Lung (tissue), 12 donors: ENCODE measurements around the gene SYAP1. TPM values are rescaled to one million over a fixed set of nuclear protein-coding genes. Genes with fewer than 3 reads are reported as not detected.
"Not testable (repeated sequence)": the region's sequence is repeated elsewhere in the genome, so short reads cannot be mapped to it uniquely, and the experiment has no call there.

Source experiments
- ATAC-seq: fragments of 200-7000 bp; cut with Tn5 transposase; one replicate; pipeline ENCODE4 v1.9.1; 2020; ENCODE audit warnings: moderate number of reproducible peaks; ENCODE audit not compliant: insufficient read depth, low FRiP score
- DNase-seq, 3 donors: peaks; one replicate each; pipeline ENCODE4 v3.0.0-alpha.2; 2013 to 2017
- H3K27ac ChIP-seq, 2 donors: one replicate each; pipeline ENCODE4 v1.5.1; 2013; ENCODE audit warnings: mild to moderate bottlenecking in 2 of 2, moderate library complexity in 2 of 2, control low read depth in 1 of 2, inconsistent platforms in 1 of 2, low read depth in 1 of 2, low read length in 1 of 2
- H3K27me3 ChIP-seq, 3 donors: one replicate each; pipeline ENCODE4 v1.5.1; 2013; ENCODE audit warnings: low read length in 2 of 3; ENCODE audit not compliant: control insufficient read depth in 3 of 3, insufficient read depth in 3 of 3
- H3K36me3 ChIP-seq, 4 donors: one replicate each; pipeline ENCODE4 v1.5.1; 2013; ENCODE audit warnings: low read length in 4 of 4, mild to moderate bottlenecking in 1 of 4, moderate library complexity in 1 of 4; ENCODE audit not compliant: control insufficient read depth in 4 of 4, insufficient read depth in 4 of 4
- H3K4me1 ChIP-seq, 5 donors: one replicate each; pipeline ENCODE4 v1.5.1; 2013; ENCODE audit warnings: low read length in 5 of 5, mild to moderate bottlenecking in 2 of 5, moderate library complexity in 1 of 5; ENCODE audit not compliant: control insufficient read depth in 5 of 5, insufficient read depth in 5 of 5
- H3K4me3 ChIP-seq: one replicate; pipeline ENCODE4 v1.5.1; 2013; ENCODE audit warnings: mild to moderate bottlenecking, control low read depth, moderate library complexity
- H3K9ac ChIP-seq, 2 donors: one replicate each; pipeline ENCODE4 v1.5.1; 2013; ENCODE audit warnings: low read length in 2 of 2, control low read depth in 1 of 2; ENCODE audit not compliant: insufficient read depth in 1 of 2
- H3K9me3 ChIP-seq, 4 donors: one replicate each; pipeline ENCODE4 v1.5.1; 2013; ENCODE audit warnings: low read length in 3 of 4, mild to moderate bottlenecking in 1 of 4, moderate library complexity in 1 of 4; ENCODE audit not compliant: control insufficient read depth in 4 of 4, insufficient read depth in 3 of 4
- CTCF ChIP-seq: IDR thresholded peaks from 2 replicates; pipeline ENCODE4 v1.5.1; 2012; ENCODE audit warnings: mild to moderate bottlenecking; ENCODE audit errors: control extremely low read depth, extremely low read depth
- WGBS, 2 donors: extraction: QIAGEN DNeasy Blood & Tissue Kit; methylation state at CpG; one replicate each; pipeline ENCODE4 v1.1.7; 2013; 5-methylcytosine and 5-hydroxymethylcytosine counted together
- polyA plus RNA-seq, 2 donors: library from polyadenylated mRNA; stranded (reverse); fragments of 200-250 nt; gene quantifications; one replicate each; pipeline ENCODE4 v1.2.1, GENCODE V29; 2013
- total RNA-seq, 2 donors: library from RNA; depleted of rRNA in 1 of 2; stranded (reverse); fragments of >200 nt in 1 of 2; gene quantifications; one replicate each; pipeline ENCODE4 v1.2.1, GENCODE V29; 2014 to 2021
- donor health status: control.
- donor health status: control.
- donor health status: Bipolar disorder and iron deficiency.
- donor health status: healthy.
- donor health status: DM: yes; HTN: yes; CAD: no.

Gene SYAP1
- total and polyA plus RNA-seq, 4 donors: 10.2 to 32.0 (median 23.2) TPM

- Histone ChIP-seq H3K9ac (no peak overlapping the region), H3K27me3 (peaks cover 2 to 11% (median 7%) of the 10 kb centered on the region in 3 donors), H3K4me3 (no peak overlapping the region), H3K36me3 (peaks cover 5 to 25% (median 11%) of the 10 kb centered on the region in 4 donors), H3K9me3 (no peaks in the 10 kb centered on the region), H3K27ac (no peak overlapping the region), H3K4me1 (no peaks in the 10 kb centered on the region)
- ATAC-seq (no peak), DNase-seq (no peak)
- no peak for TF ChIP-seq CTCF
- WGBS, 2 donors: 97 to 99% methylated on average over 7 of the region's 7 CpGs
Measured at GRCh38 chrX:16750136-16750535, 30.7 kb downstream of the SYAP1 start.

- Histone ChIP-seq H3K4me3 (no peak overlapping the region), H3K27me3 (peaks cover 2 to 21% (median 5%) of the 10 kb centered on the region in 3 donors), H3K27ac (no peak overlapping the region), H3K9ac (no peak overlapping the region), H3K36me3 (peaks cover 9 to 20% (median 13%) of the 10 kb centered on the region in 4 donors), H3K9me3 (no peaks in the 10 kb centered on the region), H3K4me1 (no peaks in the 10 kb centered on the region)
- ATAC-seq (no peak), DNase-seq (no peak)
- TF ChIP-seq CTCF: no peak
- 95 to 97% methylated on average over 2 of the region's 2 CpGs for WGBS, 2 donors
Measured at GRCh38 chrX:16754019-16754418, 34.6 kb downstream of the SYAP1 start.

- no peak for DNase-seq
- no peak for TF ChIP-seq CTCF
- ATAC-seq: no peak
- H3K4me3 ChIP-seq: no peak overlapping the region
- WGBS, 2 donors: 90 to 93% methylated on average over 4 of the region's 4 CpGs
- H3K27me3 ChIP-seq: peaks cover 2 to 21% (median 6%) of the 10 kb centered on the region in 3 donors
- no peak overlapping the region for H3K27ac ChIP-seq
- no peak overlapping the region for H3K9ac ChIP-seq
- no peaks in the 10 kb centered on the region for H3K4me1 ChIP-seq
- H3K9me3 ChIP-seq: no peaks in the 10 kb centered on the region
- H3K36me3 ChIP-seq: peaks cover 9 to 14% (median 13%) of the 10 kb centered on the region in 4 donors
Measured at GRCh38 chrX:16756724-16757123, 37.3 kb downstream of the SYAP1 start.

GRCh38 chrX:16761500-16761899, 42.1 kb downstream of the SYAP1 start:
- WGBS, 2 donors: 90 to 94% methylated on average over 4 of the region's 4 CpGs
- ATAC-seq, H3K9me3 ChIP-seq, DNase-seq, H3K4me3 ChIP-seq, H3K27ac ChIP-seq, H3K4me1 ChIP-seq, H3K9ac ChIP-seq, H3K36me3 ChIP-seq: not testable (repeated sequence)
- peaks cover 0 to 15% (median 5%) of the 10 kb centered on the region in 3 donors for H3K27me3 ChIP-seq
